GM23338 (cell line): ENCODE data around the gene SH3D19. TPM values are rescaled to one million over a fixed set of nuclear protein-coding genes. Genes with fewer than 3 reads are reported as not detected.

ENCODE experiments used
- ATAC-seq: fragments of 200-7000 bp; cut with Tn5 transposase; 3 replicates; pipeline ENCODE4 v1.9.1; 2020
- DNase-seq: peaks from one replicate; pipeline ENCODE4 v3.0.0-alpha.2; 2015; ENCODE audit warnings: low spot score
- H2AFZ ChIP-seq: fragments of 200-600 bp; sonication (generic); 2 replicates; pipeline ENCODE4 v1.8.0; 2016; ENCODE audit warnings: antibody characterized with exemption, mild to moderate bottlenecking, moderate library complexity
- H3F3A ChIP-seq: fragments of 200-600 bp; sonication (generic); replicated peaks from 2 replicates; pipeline ENCODE4 v1.8.0; 2017; ENCODE audit warnings: antibody characterized with exemption, mixed run types, low read depth
- H3K27ac ChIP-seq: fragments of 200-600 bp; sonication (generic); 2 replicates; pipeline ENCODE4 v1.6.1; 2016; ENCODE audit warnings: low read depth
- H3K27me3 ChIP-seq: fragments of 200-600 bp; sonication (generic); 2 replicates; pipeline ENCODE4 v1.8.0; 2016; ENCODE audit warnings: mild to moderate bottlenecking, mixed run types, moderate library complexity; ENCODE audit not compliant: insufficient read depth
- H3K36me3 ChIP-seq: fragments of 200-600 bp; sonication (generic); 2 replicates; pipeline ENCODE4 v1.8.0; 2016; ENCODE audit warnings: mild to moderate bottlenecking; ENCODE audit not compliant: insufficient read depth
- H3K4me1 ChIP-seq: fragments of 200-600 bp; sonication (generic); 2 replicates; pipeline ENCODE4 v1.8.0; 2016; ENCODE audit warnings: mild to moderate bottlenecking, moderate library complexity; ENCODE audit not compliant: insufficient read depth
- H3K4me2 ChIP-seq: fragments of 200-600 bp; sonication (generic); 2 replicates; pipeline ENCODE4 v1.7.1; 2017; ENCODE audit warnings: mixed run types
- H3K4me3 ChIP-seq: fragments of 200-600 bp; sonication (generic); 2 replicates; pipeline ENCODE4 v1.6.1; 2016; ENCODE audit warnings: mixed run types
- H3K79me2 ChIP-seq: fragments of 200-600 bp; sonication (generic); replicated peaks from 2 replicates; pipeline ENCODE4 v1.8.0; 2017; ENCODE audit warnings: mild to moderate bottlenecking; ENCODE audit not compliant: insufficient read depth
- H3K9me2 ChIP-seq: fragments of 200-600 bp; sonication (generic); 2 replicates; pipeline ENCODE4 v1.8.0; 2017; ENCODE audit not compliant: insufficient read depth
- H4K20me1 ChIP-seq: fragments of 200-600 bp; sonication (generic); replicated peaks from 2 replicates; pipeline ENCODE4 v1.8.0; 2017; ENCODE audit warnings: mild to moderate bottlenecking; ENCODE audit not compliant: insufficient read depth
- H3K27ac Mint-ChIP-seq: 2 replicates; pipeline ENCODE4 v1.8.0; 2020; ENCODE audit warnings: inconsistent platforms, mild to moderate bottlenecking, moderate library complexity, mixed read lengths
- H3K27me3 Mint-ChIP-seq: 3 replicates; pipeline ENCODE4 v1.8.0; 2022; ENCODE audit warnings: low read depth, mild to moderate bottlenecking, moderate library complexity, mixed read lengths, inconsistent platforms; ENCODE audit not compliant: insufficient read depth, poor library complexity
- H3K36me3 Mint-ChIP-seq: 3 replicates; pipeline ENCODE4 v1.8.0; 2021; ENCODE audit warnings: low read depth, mild to moderate bottlenecking, inconsistent platforms, moderate library complexity, mixed read lengths
- H3K4me1 Mint-ChIP-seq: 3 replicates; pipeline ENCODE4 v1.8.0; 2020; ENCODE audit warnings: mild to moderate bottlenecking, inconsistent platforms, mixed read lengths
- H3K4me3 Mint-ChIP-seq: 3 replicates; pipeline ENCODE4 v1.8.0; 2021; ENCODE audit warnings: moderate library complexity, mild to moderate bottlenecking, inconsistent platforms, mixed read lengths
- H3K9me3 Mint-ChIP-seq: 3 replicates; pipeline ENCODE4 v1.8.0; 2020; ENCODE audit warnings: moderate library complexity, mild to moderate bottlenecking, inconsistent platforms, mixed read lengths
- ETS1 ChIP-seq: IDR thresholded peaks from 2 replicates; pipeline ENCODE4 v1.6.1; 2016; ENCODE audit warnings: antibody characterized with exemption
- JUNB ChIP-seq: IDR thresholded peaks from one replicate; pipeline ENCODE4 v1.6.1; 2016; ENCODE audit warnings: antibody characterized with exemption; ENCODE audit not compliant: unreplicated experiment
- ZNF114 ChIP-seq: fragments of 250-450 bp; sonication (Bioruptor Pico); IDR thresholded peaks from 2 replicates; pipeline ENCODE4 v1.5.0; 2020; ENCODE audit warnings: mild to moderate bottlenecking, moderate library complexity
- ZNF462 ChIP-seq: fragments of 250-450 bp; sonication (Bioruptor Pico); IDR thresholded peaks from 2 replicates; pipeline ENCODE4 v1.5.0; 2020; ENCODE audit warnings: mild to moderate bottlenecking, moderate library complexity
- polyA plus RNA-seq: library from polyadenylated mRNA; unstranded; fragments of >200 nt; fragmentation: Nextera tagmentation; extraction: Ambion mirVana; gene quantifications from 2 replicates; pipeline ENCODE4 v1.2.1, GENCODE V29; 2016
- total RNA-seq: library from RNA; depleted of rRNA; stranded (reverse); fragments of >200 nt; shearing (Covaris generic); gene quantifications from 2 replicates; pipeline ENCODE4 v1.2.3, GENCODE V29; 2014

The SH3D19 gene
- total and polyA plus RNA-seq, 2 experiments from 2014 or later = 25.3 to 57.4 TPM

- no peak for TF ChIP-seq ZNF462 (CRISPR knock-in tag)
- no peak for TF ChIP-seq JUNB
Measured at GRCh38 chr4:151296227-151296626, 29.2 kb downstream of the SH3D19 start (continued).

- H3K27ac Mint-ChIP-seq = peak overlapping the region; percentile 74
- Histone ChIP-seq H3K4me2 (0 out of 2 replicates have a peak overlapping the region, but pooled peaks have one; percentile 52), H3K9me2 (no peaks in the 10 kb centered on the region), H3K27me3 (no peaks in the 10 kb centered on the region), H3K27ac (peak overlapping the region; percentile 82; the same call in 1 of the 2 replicates), H3K79me2 (peaks cover 91% of the 10 kb centered on the region), H2AFZ (no peak overlapping the region), H4K20me1 (no peaks in the 10 kb centered on the region), H3K4me1 (peaks cover 24% of the 10 kb centered on the region), H3K4me3 (no peak overlapping the region), H3K36me3 (no peaks in the 10 kb centered on the region), H3F3A (no peaks in the 10 kb centered on the region)
- no peak overlapping the region for H3K4me3 Mint-ChIP-seq
- no peak for DNase-seq
- no peaks in the 10 kb centered on the region for H3K9me3 Mint-ChIP-seq
- H3K36me3 Mint-ChIP-seq = peaks cover 15% of the 10 kb centered on the region
- peaks cover 24% of the 10 kb centered on the region for H3K4me1 Mint-ChIP-seq
- ATAC-seq = peak; percentile 57
- no peak for TF ChIP-seq ETS1
- TF ChIP-seq ZNF114 (CRISPR knock-in tag) = no peak
- peaks cover 2% of the 10 kb centered on the region for H3K27me3 Mint-ChIP-seq
Measured at GRCh38 chr4:151294833-151295496, 30.4 kb downstream of the SH3D19 start.
